C1 segment of cervical spinal cord (tissue), 14 donors: ENCODE measurements around the gene THEMIS.

Source experiments
- DNase-seq, 14 donors: peaks; one replicate each; lab custom pipeline; 2025; lab: John Stamatoyannopoulos, UW

Gene THEMIS

GRCh38 chr6:127860723-127861122 is 40.1 kb downstream of the THEMIS start:
- DNase-seq = no peak

GRCh38 chr6:127859956-127860355 is 40.9 kb downstream of the THEMIS start:
- no peak for DNase-seq

GRCh38 chr6:127858727-127859391 is 42.0 kb downstream of the THEMIS start:
- DNase-seq = no peak

GRCh38 chr6:127857051-127857637 is 43.7 kb downstream of the THEMIS start:
- no peak for DNase-seq

- peak in 2 of 14 donors; percentile 4 to 37 for DNase-seq
Measured at GRCh38 chr6:127855542-127856159, 45.2 kb downstream of the THEMIS start.

- DNase-seq = no peak
Measured at GRCh38 chr6:127854009-127854408, 46.8 kb downstream of the THEMIS start.

GRCh38 chr6:127851197-127851596 is 49.7 kb downstream of the THEMIS start:
- no peak for DNase-seq

- DNase-seq = no peak
Measured at GRCh38 chr6:127845242-127845641, 55.6 kb downstream of the THEMIS start.

- DNase-seq = no peak
Measured at GRCh38 chr6:127844529-127844928, 56.3 kb downstream of the THEMIS start.

- no peak for DNase-seq
Measured at GRCh38 chr6:127843582-127843981, 57.3 kb downstream of the THEMIS start.

GRCh38 chr6:127842562-127842961 is 58.3 kb downstream of the THEMIS start:
- DNase-seq = no peak

GRCh38 chr6:127841811-127842210 is 59.0 kb downstream of the THEMIS start:
- no peak for DNase-seq

GRCh38 chr6:127834136-127834535 is 66.7 kb downstream of the THEMIS start:
- no peak for DNase-seq

GRCh38 chr6:127833336-127833735 is 67.5 kb downstream of the THEMIS start:
- no peak for DNase-seq

GRCh38 chr6:127832381-127832780 is 68.5 kb downstream of the THEMIS start:
- no peak for DNase-seq

GRCh38 chr6:127824061-127824460 is 76.8 kb downstream of the THEMIS start:
- DNase-seq = no peak

- DNase-seq = no peak
Measured at GRCh38 chr6:127821431-127821830, 79.4 kb downstream of the THEMIS start.

GRCh38 chr6:127818149-127818548 is 82.7 kb downstream of the THEMIS start:
- DNase-seq = no peak

- DNase-seq = no peak
Measured at GRCh38 chr6:127816643-127817042, 84.2 kb downstream of the THEMIS start.

- DNase-seq = no peak
Measured at GRCh38 chr6:127813699-127814027, 87.2 kb downstream of the THEMIS start.

GRCh38 chr6:127812985-127813698 is 87.7 kb downstream of the THEMIS start:
- DNase-seq = no peak

- DNase-seq = peak in 1 of 14 donors; percentile 1
Measured at GRCh38 chr6:127811900-127812570, 88.8 kb downstream of the THEMIS start.
